GM12878 (cell line): ENCODE results near the gene MEAF6. TPM values are rescaled to one million over a fixed set of nuclear protein-coding genes. Genes with fewer than 3 reads are reported as not detected.

ENCODE experiments used
- ATAC-seq: fragments of 200-7000 bp; cut with Tn5 transposase; 3 replicates; pipeline ENCODE4 v1.9.1; 2020; ENCODE audit warnings: mild to moderate bottlenecking, moderate library complexity
- BruUV-seq: library from RNA; stranded (reverse); fragments of 400-500 nt; replicated peaks from 2 replicates; lab custom pipeline; 2021; lab: Mats Ljungman, UMichigan
- CTCF ChIA-PET: fragments of 300-600 bp; sonication (Branson Sonifier 250); formaldehyde crosslinking; extraction: SDS; loops from one replicate; lab custom pipeline; 2021; ENCODE audit warnings: inconsistent platforms; lab: Yijun Ruan, JAX
- POLR2A ChIA-PET: fragments of 350-600 bp; formaldehyde crosslinking; extraction: SDS; loops from one replicate; lab custom pipeline; 2021; ENCODE audit warnings: inconsistent platforms; lab: Charles Lee
- RAD21 ChIA-PET: fragments of 300-600 bp; sonication (Branson Sonifier 250); formaldehyde crosslinking; loops from one replicate; lab custom pipeline; 2023; ENCODE audit warnings: antibody characterized with exemption; ENCODE audit not compliant: unreplicated experiment; lab: Charles Lee
- SMC1A ChIA-PET: fragments of 300-600 bp; sonication (Branson Sonifier 250); formaldehyde crosslinking; loops from one replicate; lab custom pipeline; 2023; ENCODE audit not compliant: unreplicated experiment, uncharacterized antibody; lab: Charles Lee
- DNase-seq: peaks from one replicate; pipeline ENCODE4 v3.0.0-alpha.2; 2011; ENCODE audit warnings: low read depth, low spot score
- FAIRE-seq: peaks from 3 replicates; lab custom pipeline; 2011; peaks lifted over from hg19 to GRCh38; lab: Jason Lieb, UNC
- H2AFZ ChIP-seq: 2 replicates; pipeline ENCODE4 v1.6.0; 2011; ENCODE audit warnings: low read depth, low read length, control low read depth; ENCODE audit not compliant: control insufficient read depth
- H3K27ac ChIP-seq: 2 replicates; pipeline ENCODE4 v1.5.1; 2011; ENCODE audit warnings: control low read depth; ENCODE audit not compliant: control insufficient read depth, insufficient read depth
- H3K27me3 ChIP-seq, 2 experiments: replicated peaks in 1 of 2; 2 replicates each; pipeline versions ENCODE4 v1.6.0 to v1.6.1; 2011; ENCODE audit warnings: low read length in 1 of 2; ENCODE audit not compliant: control insufficient read depth in 2 of 2, insufficient read depth in 2 of 2
- H3K36me3 ChIP-seq, 2 experiments: 2 replicates each; pipeline ENCODE4 v1.5.1; 2011; ENCODE audit warnings: low read length in 1 of 2; ENCODE audit not compliant: control insufficient read depth in 2 of 2, insufficient read depth in 2 of 2
- H3K4me1 ChIP-seq: 2 replicates; pipeline ENCODE4 v1.6.1; 2011; ENCODE audit warnings: mild to moderate bottlenecking, low read length, moderate library complexity, mixed read lengths; ENCODE audit not compliant: control insufficient read depth, insufficient read depth
- H3K4me2 ChIP-seq: 2 replicates; pipeline ENCODE4 v1.6.0; 2011; ENCODE audit warnings: control low read depth; ENCODE audit not compliant: control insufficient read depth, insufficient read depth
- H3K4me3 ChIP-seq: fragments of 200-600 bp; sonication (generic); 2 replicates; pipeline ENCODE4 v1.5.1; 2016
- H3K79me2 ChIP-seq: 2 replicates; pipeline ENCODE4 v1.6.0; 2011; ENCODE audit warnings: low read length; ENCODE audit not compliant: control insufficient read depth, insufficient read depth
- H3K9ac ChIP-seq: 2 replicates; pipeline ENCODE4 v1.8.0; 2011; ENCODE audit warnings: low read length, control low read depth, mixed read lengths; ENCODE audit not compliant: control insufficient read depth, insufficient read depth
- H3K9me3 ChIP-seq: replicated peaks from 3 replicates; pipeline ENCODE4 v1.5.1; 2011; ENCODE audit warnings: mild to moderate bottlenecking, low read length; ENCODE audit not compliant: control insufficient read depth, insufficient read depth
- H4K20me1 ChIP-seq: 2 replicates; pipeline ENCODE4 v1.6.0; 2011; ENCODE audit not compliant: control insufficient read depth, insufficient read depth
- CBFB ChIP-seq: IDR thresholded peaks from 2 replicates; pipeline ENCODE4 v1.6.1; 2016; ENCODE audit warnings: antibody characterized with exemption, low read depth
- EGR1 ChIP-seq, 2 experiments: IDR thresholded peaks; 1 replicate in 1 of 2; 2 replicates in 1 of 2; pipeline ENCODE4 v1.6.1; 2011 to 2012; ENCODE audit warnings: low read depth in 2 of 2, low read length in 2 of 2, borderline replicate concordance in 1 of 2, mild to moderate bottlenecking in 1 of 2, moderate library complexity in 1 of 2
- ELK1 ChIP-seq: IDR thresholded peaks from 2 replicates; pipeline ENCODE4 v1.6.1; 2012; ENCODE audit warnings: low read depth, low read length, improper control_type of control experiment
- ESRRA ChIP-seq: IDR thresholded peaks from 2 replicates; pipeline ENCODE4 v1.6.1; 2012; ENCODE audit warnings: mild to moderate bottlenecking, low read length, improper control_type of control experiment
- GABPA ChIP-seq: IDR thresholded peaks from 2 replicates; pipeline ENCODE4 v1.6.1; 2014; ENCODE audit warnings: antibody characterized with exemption, low read depth, mild to moderate bottlenecking, inconsistent platforms
- HCFC1 ChIP-seq: fragments of 150-350 bp; IDR thresholded peaks from 2 replicates; pipeline ENCODE4 v1.6.1; 2014; ENCODE audit warnings: low read length
- HDAC2 ChIP-seq: fragments of 200-600 bp; sonication (generic); IDR thresholded peaks from 2 replicates; pipeline ENCODE4 v1.6.1; 2017
- MTA2 ChIP-seq: fragments of 450-650 bp; IDR thresholded peaks from 2 replicates; pipeline ENCODE4 v1.6.1; 2016; ENCODE audit warnings: low read depth, mild to moderate bottlenecking, moderate library complexity
- SRF ChIP-seq, 2 experiments: IDR thresholded peaks; 2 replicates each; pipeline ENCODE4 v1.6.1; 2011; ENCODE audit warnings: low read depth in 2 of 2, low read length in 2 of 2, mild to moderate bottlenecking in 1 of 2, moderate library complexity in 1 of 2
- SUPT20H ChIP-seq: IDR thresholded peaks from 2 replicates; pipeline ENCODE4 v1.6.1; 2011; ENCODE audit warnings: low read depth, mild to moderate bottlenecking, low read length, moderate library complexity, borderline replicate concordance; ENCODE audit not compliant: control insufficient read depth
- WGBS: methylation state at CpG from one replicate; pipeline ENCODE4 v1.1.6; 2016; ENCODE audit warnings: low lambda C conversion rate; ENCODE audit not compliant: insufficient replicate concordance, insufficient coverage; ENCODE audit errors: missing lambda C conversion rate; 5-methylcytosine and 5-hydroxymethylcytosine counted together
- in situ Hi-C: fragments of 300-500 bp; cut with MboI; formaldehyde crosslinking; loops from 9 replicates; pipeline ENCODE4 v1.14.3; 2018; ENCODE audit warnings: mixed read lengths
- intact Hi-C: fragments of 100-400 bp; cut with micrococcal nuclease; formaldehyde crosslinking; loops from one replicate; pipeline ENCODE4 v1.14.2; 2022; ENCODE audit not compliant: unreplicated experiment
- polyA plus RNA-seq, 11 experiments: library from polyadenylated mRNA; depleted of rRNA in 4 of 11; unstranded in 6 of 11; stranded (reverse) in 5 of 11; fragments of >200 nt; fragmentation: Nextera tagmentation in 4 of 11; fragmentation: Illumina TruSeq in 1 of 11; extraction: Ambion mirVana in 4 of 11; extraction: Trizol in 1 of 11; gene quantifications; 1 replicate in 1 of 11; 2 replicates in 10 of 11; pipeline versions ENCODE4 v1.2.1 to v1.2.3, GENCODE V29; 2011 to 2016; ENCODE audit warnings: inconsistent platforms in 2 of 11, missing spikeins in 2 of 11, low read depth in 1 of 11
- total RNA-seq, 4 experiments: library from RNA; depleted of rRNA in 3 of 4; stranded (reverse); fragments of >200 nt in 3 of 4; fragmentation: Illumina TruSeq in 1 of 4; extraction: Trizol in 1 of 4; gene quantifications; 2 replicates each; pipeline versions ENCODE4 v1.2.1 to v1.2.3, GENCODE V29; 2013 to 2021

Gene MEAF6
- total and polyA plus RNA-seq, 10 of the 15 experiments (the other 5 are each of a cell fraction or from before 2014, with no cell fraction given), result 30.8 to 75.0 (median 58.1) TPM

GRCh38 chr1:37471345-37472231 is 43.0 kb downstream of the MEAF6 start:
- H2AFZ ChIP-seq, result no peak overlapping the region
- no peak overlapping the region for H3K27ac ChIP-seq
- no peak overlapping the region for H3K4me3 ChIP-seq
- no TSS peak for BruUV-seq
- H3K4me1 ChIP-seq, result peaks cover 10% of the 10 kb centered on the region
- SMC1A ChIA-PET, result interaction anchor here (1.0 kb wide), 1 partner anchor 14 kb away, joined by 4 read pairs; no protein-coding TSS in a partner anchor
- intact Hi-C loops (loop anchor here (5.0 kb wide), 3 partner anchors 126 to 221 kb away; partner anchors contain the start of genes CDCA8 and GNL2), in situ Hi-C loops (no loop called here)
- no peaks in the 10 kb centered on the region for H3K27me3 ChIP-seq
- H3K79me2 ChIP-seq, result peaks cover 22% of the 10 kb centered on the region
- POLR2A ChIA-PET, result interaction anchor here (1.4 to 1.5 kb wide), 2 partner anchors 13 to 34 kb away, joined by 3 to 5 read pairs; no protein-coding TSS in a partner anchor
- H3K4me2 ChIP-seq, result no peak overlapping the region
- ATAC-seq (no peak), FAIRE-seq (no peak), DNase-seq (no peak)
- TF ChIP-seq SUPT20H, result no peak
- no peak for TF ChIP-seq ELK1
- TF ChIP-seq GABPA, result no peak
- TF ChIP-seq HDAC2, result no peak
- no peak for TF ChIP-seq ESRRA
- no peak for TF ChIP-seq CBFB
- no peak for TF ChIP-seq HCFC1
- TF ChIP-seq MTA2, result no peak
- TF ChIP-seq EGR1 (IDR thresholded peaks at IDR 0.05; ENCODE audit: borderline replicate concordance in 1 of 2, low read depth in 2 of 2, low read length in 2 of 2), result no peak
- TF ChIP-seq SRF (IDR thresholded peaks at IDR 0.05; ENCODE audit: low read depth in 2 of 2, low read length in 2 of 2), result no peak
- H3K9me3 ChIP-seq, result no peaks in the 10 kb centered on the region
- WGBS, result 74% methylated on average over 13 of the region's 13 CpGs
- H3K9ac ChIP-seq, result no peak overlapping the region
- no peaks in the 10 kb centered on the region for H4K20me1 ChIP-seq
- peaks cover 2 to 3% of the 10 kb centered on the region in 2 experiments; a peak in 2 of 4 replicates for H3K36me3 ChIP-seq
- RAD21 ChIA-PET, result interaction anchor here (10.4 kb wide), 1 partner anchor 15 kb away, joined by 82 read pairs; no protein-coding TSS in a partner anchor
- CTCF ChIA-PET, result interaction anchor here (1.0 kb wide), 2 partner anchors 14 to 16 kb away, joined by 3 to 5 read pairs; no protein-coding TSS in a partner anchor
